Fibroblast of skin of back (primary cell): ENCODE results near the gene SYCP1. TPM values are rescaled to one million over a fixed set of nuclear protein-coding genes. Genes with fewer than 3 reads are reported as not detected.
A peak's percentile ranks its signal among the peaks of the same experiment; 100 is the strongest.
"Not testable (repeated sequence)": the region's sequence is repeated elsewhere in the genome, so short reads cannot be mapped to it uniquely, and the experiment has no call there.

Source experiments
- DNase-seq: peaks from one replicate; pipeline ENCODE4 v3.0.0-alpha.2; 2013
- polyA plus RNA-seq, 2 experiments: library from polyadenylated mRNA; unstranded; fragments of 120-200 nt; gene quantifications; one replicate each; pipeline ENCODE4 v1.2.1, GENCODE V29; 2013; ENCODE audit not compliant: insufficient read length in 2 of 2

The SYCP1 gene
- polyA plus RNA-seq (2013, experiment 1 of 2; ENCODE audit: insufficient read length): not detected
- polyA plus RNA-seq (2013, experiment 2 of 2; ENCODE audit: insufficient read length): not detected

- DNase-seq: peak; percentile 0
These were observed at the start of gene SYCP1 for GRCh38 chr1:114854693-114855320. SYCP1 (plus strand) TSS chr1:114854863; CDS start chr1:114855465, 602 bp downstream.

GRCh38 chr1:114819869-114820268, 34.8 kb upstream of the SYCP1 start:
- DNase-seq: no peak

- DNase-seq: no peak
These were observed 34.3 kb upstream of the SYCP1 start for GRCh38 chr1:114820392-114820791.

- no peak for DNase-seq
These were observed 32.7 kb upstream of the SYCP1 start for GRCh38 chr1:114821978-114822377.

GRCh38 chr1:114828251-114828650, 26.4 kb upstream of the SYCP1 start:
- DNase-seq: peak; percentile 12

- DNase-seq: not testable (repeated sequence)
These were observed 24.6 kb upstream of the SYCP1 start for GRCh38 chr1:114830075-114830474.

- DNase-seq: no peak
These were observed 23.2 kb upstream of the SYCP1 start for GRCh38 chr1:114831276-114831994.

- DNase-seq: no peak
These were observed 22.6 kb upstream of the SYCP1 start for GRCh38 chr1:114832057-114832456.

GRCh38 chr1:114833421-114833820, 21.2 kb upstream of the SYCP1 start:
- no peak for DNase-seq

- no peak for DNase-seq
These were observed 10.4 kb upstream of the SYCP1 start for GRCh38 chr1:114844270-114844669.

- DNase-seq: no peak
These were observed 1.1 kb upstream of the SYCP1 start for GRCh38 chr1:114853584-114853983.

- DNase-seq: no peak
These were observed 6.7 kb downstream of the SYCP1 start for GRCh38 chr1:114861384-114861783.

- DNase-seq: no peak
These were observed 37.7 kb downstream of the SYCP1 start for GRCh38 chr1:114892194-114892918.

- no peak for DNase-seq
These were observed 42.1 kb downstream of the SYCP1 start for GRCh38 chr1:114896795-114897194.

- no peak for DNase-seq
These were observed 47.2 kb downstream of the SYCP1 start for GRCh38 chr1:114901814-114902213.

GRCh38 chr1:114902343-114902742, 47.7 kb downstream of the SYCP1 start:
- DNase-seq: no peak

- no peak for DNase-seq
These were observed 48.8 kb downstream of the SYCP1 start for GRCh38 chr1:114903480-114903879.

GRCh38 chr1:114915720-114916119, 61.1 kb downstream of the SYCP1 start:
- not testable (repeated sequence) for DNase-seq

- no peak for DNase-seq
These were observed 71.9 kb downstream of the SYCP1 start for GRCh38 chr1:114926607-114927006.

GRCh38 chr1:114927401-114927800, 72.7 kb downstream of the SYCP1 start:
- no peak for DNase-seq

- peak; percentile 5 for DNase-seq
These were observed 101.9 kb downstream of the SYCP1 start for GRCh38 chr1:114956570-114956969.

- DNase-seq: no peak
These were observed 104.8 kb downstream of the SYCP1 start for GRCh38 chr1:114959423-114959822.

GRCh38 chr1:114976891-114977290, 122.2 kb downstream of the SYCP1 start:
- no peak for DNase-seq
